Measurements from ENCODE around the gene EFCAB9.
"Not testable (repeated sequence)": the region's sequence is repeated elsewhere in the genome, so short reads cannot be mapped to it uniquely, and the experiment has no call there.

EFCAB9 gene

DNA sequence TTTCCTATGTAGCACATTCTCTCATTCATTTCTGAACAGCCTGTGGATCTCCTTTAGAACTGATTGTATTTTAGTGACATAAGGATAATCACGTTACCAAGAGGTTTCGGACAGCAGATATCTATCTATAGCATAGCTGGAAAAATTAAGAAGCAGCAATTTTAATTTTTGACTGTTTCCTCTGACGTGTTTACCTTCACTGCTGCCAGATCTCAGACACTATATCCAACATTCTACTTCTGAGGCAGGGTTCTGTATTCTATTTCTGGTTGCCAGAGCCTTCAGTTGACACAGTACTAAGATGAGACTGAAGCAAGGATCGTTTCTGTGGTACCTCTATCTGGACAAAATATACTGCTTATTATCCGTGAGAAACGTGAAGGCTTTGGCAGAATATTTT, at the start of gene EFCAB9:
EFCAB9 (plus strand) TSS at position 301 of the 400 bp plus-strand sequence; CDS start at position 302, 1 bp downstream.
- no peak for DNase-seq

DNA sequence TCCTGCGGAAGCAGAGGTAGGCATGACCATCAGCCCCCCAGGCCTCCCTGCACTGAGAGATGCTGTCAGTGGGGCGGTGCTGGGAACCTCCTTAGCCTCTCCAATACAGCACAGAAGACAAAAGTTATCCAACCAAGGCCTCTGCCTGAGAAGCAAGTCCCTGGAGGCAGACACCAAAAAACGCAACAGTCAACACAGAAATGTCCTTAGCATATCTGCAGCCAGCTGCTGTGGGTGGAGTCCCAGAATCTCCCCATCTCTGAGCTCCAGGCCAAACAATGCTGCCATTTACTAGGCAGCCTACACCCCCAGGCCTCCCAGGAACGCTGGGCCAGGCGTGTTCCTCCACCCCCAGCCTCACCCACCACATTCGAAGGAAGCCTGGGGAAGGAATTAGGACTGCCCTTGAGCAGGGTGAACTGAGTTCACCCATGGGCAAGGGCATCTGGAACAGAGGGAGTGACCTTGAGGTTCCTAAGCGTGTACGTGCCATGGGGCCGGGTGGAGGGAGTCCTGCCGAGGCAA, 49.6 kb upstream of the EFCAB9 start:
- DNase-seq: no peak

DNA sequence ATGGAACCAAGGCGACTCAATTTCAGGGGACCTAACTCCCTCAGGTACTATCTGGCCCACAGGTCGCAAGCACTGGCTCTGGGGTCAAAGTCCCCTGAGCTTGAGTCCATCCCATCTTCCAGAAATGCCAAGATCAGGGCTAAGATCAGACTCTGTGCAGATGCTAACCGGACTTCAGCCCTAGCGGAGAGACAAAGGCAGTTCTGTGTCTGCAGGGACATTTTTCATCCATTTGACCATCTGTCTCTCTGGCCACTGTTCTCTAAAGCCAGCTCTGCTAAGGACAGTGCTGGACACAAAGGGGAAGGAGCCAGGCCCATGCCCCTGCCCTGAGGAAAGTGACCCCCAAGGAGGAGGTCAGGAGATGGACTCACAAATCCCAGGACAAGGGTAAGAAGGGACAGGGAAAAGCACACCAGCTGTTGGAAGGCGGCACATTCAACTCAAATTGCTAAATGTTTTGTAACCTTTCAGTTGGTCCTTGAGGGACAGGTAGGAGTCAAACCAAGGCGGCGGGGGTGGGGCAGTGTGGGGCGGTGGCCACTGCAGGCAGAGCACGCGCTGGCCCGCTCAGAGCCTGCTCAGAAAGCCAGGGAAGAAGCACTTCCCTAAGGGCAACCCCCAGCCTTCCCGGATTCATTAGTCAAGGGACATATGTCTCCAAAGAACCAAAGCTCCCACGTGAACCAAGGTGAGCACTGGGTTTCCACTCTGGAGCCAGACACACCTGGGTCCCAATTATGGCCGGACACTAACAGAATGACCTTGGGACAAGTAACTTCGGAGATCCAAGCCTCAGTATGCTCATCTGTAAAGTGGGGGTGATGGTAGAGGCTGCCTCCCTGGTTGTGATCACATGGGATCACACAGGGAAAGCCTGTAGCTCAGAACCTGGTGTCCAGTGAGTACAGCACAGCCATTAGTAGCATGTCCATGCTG, 48.8 kb upstream of the EFCAB9 start:
- no peak for DNase-seq

DNA sequence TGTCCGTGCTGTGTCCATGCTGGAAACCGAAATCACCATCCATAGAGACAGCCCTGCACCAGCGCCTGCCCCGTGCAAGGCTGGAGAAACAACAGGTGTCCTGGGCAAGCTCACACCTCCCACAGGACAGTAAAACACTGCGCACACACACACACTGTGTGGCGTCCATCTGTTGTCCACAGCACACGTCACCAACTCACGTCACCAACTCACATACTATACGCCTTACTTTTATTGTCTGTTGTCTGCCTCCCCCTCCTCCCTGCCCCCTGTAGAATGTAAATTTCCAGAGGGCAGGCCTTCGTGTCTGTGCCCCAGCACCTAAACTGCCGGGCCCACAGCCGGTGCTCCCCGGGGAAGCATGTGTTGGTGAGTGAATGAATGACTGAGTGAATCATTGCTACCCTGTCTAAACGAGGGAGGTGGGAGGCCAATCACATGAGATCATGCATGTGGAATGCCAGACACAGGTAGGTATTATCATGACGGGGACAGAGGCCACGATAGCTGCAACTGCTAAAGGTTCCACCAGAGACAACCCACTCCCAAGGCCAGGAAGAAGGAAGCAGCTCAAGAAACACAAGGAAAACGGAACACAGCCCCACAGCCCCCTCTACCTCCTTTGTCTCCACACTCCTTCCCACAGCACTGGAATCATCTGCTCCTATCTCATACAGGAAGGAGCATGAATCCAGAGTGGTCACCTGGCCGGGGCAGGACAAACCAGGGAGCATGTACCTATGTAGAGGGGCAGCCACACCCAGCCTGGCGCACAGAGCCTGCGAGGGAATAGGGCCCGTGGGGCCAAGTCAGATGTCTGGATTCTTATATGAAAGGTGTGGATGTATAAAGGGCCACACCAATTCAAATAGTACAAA, 47.9 kb upstream of the EFCAB9 start:
- DNase-seq: no peak

DNA sequence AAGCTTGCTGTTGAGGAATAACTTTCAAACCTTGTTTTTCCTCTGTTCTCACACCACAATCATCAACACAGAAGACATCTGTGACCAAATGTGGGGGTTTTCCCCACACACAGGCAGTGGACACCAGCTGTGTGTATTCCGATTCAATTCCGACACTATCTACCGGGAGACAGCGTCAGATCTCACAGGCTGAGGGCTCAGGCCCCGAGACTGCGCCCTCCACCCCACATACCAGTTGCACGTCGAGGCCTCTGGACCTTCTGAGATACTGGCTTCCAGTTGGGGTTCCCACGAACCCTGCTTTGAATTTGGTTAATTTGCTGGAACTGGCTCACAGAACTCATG, 47.3 kb upstream of the EFCAB9 start:
- DNase-seq: no peak

DNA sequence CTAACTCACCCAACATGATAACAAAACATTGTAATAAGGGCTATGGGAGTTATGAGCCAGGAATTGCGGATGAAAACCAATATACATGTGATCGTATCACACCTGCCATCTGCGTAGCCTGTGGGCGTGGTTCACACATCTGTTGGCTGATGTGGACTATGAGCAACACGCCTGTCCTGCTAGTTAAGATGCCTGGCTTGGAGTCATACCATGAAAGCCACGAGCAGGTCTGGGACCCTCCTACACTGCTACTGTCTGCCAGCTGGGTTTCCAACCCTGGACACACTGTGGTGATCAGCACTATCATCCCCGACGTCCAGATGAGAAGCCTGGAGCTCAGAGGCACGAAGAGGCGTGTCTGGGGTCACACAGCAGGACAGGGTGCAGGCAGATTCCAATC, 46.1 kb upstream of the EFCAB9 start:
- DNase-seq: no peak

DNA sequence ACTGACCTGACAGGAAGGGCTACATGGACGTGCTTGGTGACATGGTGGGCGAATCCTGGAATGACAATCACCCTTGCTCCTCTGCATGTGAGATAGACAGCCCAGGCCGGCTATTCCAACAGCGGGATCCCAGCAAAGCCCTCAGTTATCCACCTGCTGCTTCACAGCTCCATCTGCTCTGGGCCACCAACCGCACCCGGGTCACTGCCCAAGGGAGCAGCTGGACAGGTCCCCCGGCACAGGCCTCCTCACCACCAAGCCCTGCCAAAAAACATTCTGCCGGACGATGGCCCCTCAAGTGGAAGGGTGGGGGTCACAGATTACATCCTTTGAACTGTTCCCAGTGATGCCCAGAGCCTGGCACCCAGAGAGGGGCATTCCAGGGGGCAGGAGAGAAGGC, 45.6 kb upstream of the EFCAB9 start:
- no peak for DNase-seq

DNA sequence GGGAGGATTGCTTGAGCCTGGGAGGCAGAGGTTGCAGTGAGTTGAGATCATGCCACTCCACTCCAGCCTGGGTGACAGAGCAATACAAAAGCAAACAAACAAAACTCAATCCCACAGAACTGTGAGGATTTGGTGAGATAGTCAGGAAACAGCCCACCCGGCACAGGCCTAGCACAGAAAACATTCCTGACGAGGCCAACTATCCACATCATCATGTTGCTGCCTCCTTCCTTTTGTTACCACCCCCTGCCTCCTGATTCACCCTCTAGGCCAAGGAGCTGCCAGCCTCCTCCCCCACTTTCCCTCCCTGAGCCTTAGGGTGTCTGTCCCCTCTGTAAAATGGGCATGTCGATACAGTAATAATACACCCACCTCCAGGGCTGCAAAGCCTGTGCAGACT, 44.9 kb upstream of the EFCAB9 start:
- DNase-seq: peak; percentile 76

DNA sequence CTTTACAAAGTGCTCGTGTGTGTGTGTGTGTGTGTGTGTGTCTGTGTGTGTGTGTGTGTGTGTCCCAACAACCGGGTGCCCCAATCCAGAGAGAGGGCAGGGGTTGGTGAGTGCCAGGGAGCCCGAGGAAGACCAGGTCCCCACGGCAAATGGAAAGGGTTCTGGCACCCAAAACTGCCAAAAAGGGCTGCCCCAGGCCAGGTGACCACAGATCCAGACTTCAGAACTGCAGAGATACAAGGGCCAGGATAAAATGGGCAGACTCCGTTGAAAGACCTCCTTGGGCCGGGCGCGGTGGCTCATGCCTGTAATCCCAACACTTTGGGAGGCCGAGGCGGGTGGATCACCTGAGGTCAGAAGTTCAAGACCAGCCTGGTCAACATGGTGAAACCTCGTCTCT, 44.5 kb upstream of the EFCAB9 start:
- not testable (repeated sequence) for DNase-seq

DNA sequence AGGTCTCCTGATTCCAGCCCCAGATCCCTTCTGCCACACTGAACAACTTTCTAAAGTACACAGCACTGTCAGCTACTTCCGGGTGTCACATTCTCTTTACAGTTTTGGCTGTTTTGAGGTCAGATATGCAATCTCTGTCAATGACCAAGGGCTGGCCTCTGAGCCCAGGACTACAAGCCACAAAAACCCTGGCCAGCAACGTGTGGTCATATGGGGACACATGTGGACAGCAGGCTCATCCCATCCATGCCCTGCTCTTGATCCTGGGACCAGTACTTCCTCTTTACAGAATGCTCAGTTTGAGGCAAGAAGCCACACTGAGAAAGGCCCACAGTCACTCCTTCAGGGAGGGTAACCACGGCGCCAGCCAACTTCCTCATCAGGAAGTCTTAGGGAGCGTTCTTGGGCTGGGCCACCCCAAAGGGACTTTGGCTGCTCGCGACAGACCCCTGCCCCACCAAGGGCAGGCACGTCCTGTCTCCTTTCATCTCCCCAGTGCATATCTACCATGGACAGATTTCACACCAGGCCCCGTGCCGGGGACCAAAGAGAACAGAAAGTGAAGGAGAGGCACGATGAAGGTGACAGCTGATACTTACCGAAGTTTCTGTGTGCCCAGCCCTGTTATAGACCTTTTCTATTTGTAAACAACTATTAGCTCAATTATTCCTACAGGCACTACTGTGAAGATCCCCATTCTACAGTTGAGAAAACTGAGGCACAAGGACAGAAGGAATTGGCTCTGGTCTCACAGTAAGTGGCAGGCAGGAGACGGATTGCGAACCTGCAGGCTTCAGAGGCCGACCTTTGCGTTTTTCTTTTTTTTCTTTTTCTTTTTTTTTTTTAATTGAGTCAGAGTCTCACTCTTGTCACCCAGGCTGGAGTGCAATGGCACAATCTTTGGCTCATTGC, 43.2 kb upstream of the EFCAB9 start:
- DNase-seq: no peak

DNA sequence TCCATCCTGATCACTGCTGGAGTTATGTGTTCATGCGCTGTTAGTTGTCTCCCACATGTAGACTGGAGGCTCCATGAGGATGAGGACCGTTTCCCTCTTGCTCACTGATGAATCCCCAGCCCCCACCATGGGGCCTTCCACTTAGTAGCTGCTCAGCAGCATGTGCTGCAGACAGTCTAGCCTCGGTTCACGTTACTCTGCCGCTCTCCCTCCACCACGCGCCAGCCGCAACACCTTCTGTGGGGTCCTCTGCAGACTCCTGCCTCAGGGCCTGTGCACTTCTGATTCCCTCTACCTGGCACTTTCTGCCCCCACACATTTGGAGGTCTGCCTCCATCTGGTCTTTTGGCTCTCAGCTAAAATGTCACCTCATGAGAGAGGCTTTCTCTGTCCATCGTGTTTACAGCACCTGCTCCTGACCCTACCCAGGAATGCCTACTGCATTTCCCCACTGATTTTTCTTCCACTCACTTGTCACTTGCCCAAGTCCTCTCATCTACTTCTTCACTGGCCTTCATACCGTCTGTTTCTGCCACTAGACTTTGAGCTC, 42.2 kb upstream of the EFCAB9 start:
- no peak for DNase-seq

DNA sequence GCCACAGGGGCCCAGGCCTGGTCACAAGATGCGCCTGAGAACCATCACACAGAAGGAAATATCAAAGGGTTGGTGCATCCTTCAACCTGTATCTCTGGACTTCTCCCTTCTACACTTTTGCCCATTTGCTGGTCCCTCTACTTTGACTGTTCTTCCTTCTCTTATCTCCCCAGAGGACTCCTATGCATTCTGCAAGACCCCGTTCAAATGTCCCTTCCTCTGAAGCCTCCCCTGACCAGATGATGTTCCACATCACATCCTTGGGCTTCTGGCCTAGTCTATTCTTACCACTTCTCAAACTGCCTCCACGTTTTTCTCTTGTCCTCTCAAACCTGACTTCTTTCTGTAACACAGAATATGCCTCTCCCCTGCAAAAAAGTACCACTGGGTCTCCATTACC, 40.3 kb upstream of the EFCAB9 start:
- no peak for DNase-seq

DNA sequence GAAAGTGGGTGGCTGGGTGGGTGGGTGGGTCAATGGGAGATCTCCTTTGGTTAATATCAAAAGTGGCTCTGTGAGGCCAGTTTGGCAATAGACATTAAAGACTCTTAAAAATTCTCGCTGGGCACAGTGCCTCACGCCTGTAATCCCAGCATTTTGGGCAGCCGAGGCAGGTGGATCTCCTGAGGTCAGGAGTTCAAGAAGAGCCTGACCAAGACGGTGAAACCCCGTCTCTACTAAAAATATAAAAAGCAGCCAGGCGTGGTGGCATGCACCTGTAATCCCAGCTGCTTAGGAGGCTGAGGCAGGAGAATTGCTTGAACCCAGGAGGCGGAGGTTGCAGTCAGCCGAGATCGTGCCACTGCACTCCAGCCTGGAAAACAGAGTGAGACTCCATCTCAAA, 38.9 kb upstream of the EFCAB9 start:
- DNase-seq: not testable (repeated sequence)

DNA sequence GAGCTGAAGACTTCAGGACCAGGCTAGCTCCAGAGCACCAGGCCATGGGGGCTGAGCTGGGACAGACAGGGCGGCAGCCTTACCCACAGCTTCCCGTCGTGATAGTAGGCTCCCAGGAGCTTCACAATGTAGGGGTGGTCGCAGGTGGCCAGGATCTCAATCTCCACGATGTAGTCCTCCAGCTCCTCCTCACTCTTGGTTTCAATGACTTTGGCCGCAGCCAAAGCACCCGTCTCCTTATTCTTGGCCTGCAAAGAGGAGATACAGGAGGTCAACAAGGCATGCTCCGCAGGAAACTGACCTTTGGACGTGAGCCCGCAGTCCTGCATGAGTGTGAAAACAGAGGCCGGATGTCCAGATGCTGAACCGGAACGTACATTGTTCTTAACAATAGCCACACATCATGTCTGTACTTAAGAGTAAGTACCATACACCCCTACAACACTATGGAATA, 37.4 kb upstream of the EFCAB9 start:
- no peak for DNase-seq

DNA sequence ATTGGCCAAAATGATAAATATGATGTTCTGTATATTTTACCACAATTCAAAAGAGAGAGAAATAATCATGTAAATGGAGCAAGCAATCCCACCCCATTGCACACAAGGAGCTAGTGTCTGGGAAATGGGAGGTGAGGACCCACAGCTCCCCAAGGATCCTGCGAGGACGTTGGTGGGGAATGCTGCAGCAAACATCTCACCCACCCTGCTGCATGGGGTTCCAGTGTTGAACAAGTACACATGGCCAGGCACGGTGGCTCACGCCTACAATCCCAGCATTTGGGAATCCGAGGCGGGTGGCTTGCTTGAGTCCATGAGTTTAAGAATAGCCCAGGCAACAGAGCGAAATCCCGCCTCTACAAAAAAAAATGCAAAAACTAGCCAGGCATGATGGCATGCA, 35.0 kb upstream of the EFCAB9 start:
- DNase-seq: no peak

DNA sequence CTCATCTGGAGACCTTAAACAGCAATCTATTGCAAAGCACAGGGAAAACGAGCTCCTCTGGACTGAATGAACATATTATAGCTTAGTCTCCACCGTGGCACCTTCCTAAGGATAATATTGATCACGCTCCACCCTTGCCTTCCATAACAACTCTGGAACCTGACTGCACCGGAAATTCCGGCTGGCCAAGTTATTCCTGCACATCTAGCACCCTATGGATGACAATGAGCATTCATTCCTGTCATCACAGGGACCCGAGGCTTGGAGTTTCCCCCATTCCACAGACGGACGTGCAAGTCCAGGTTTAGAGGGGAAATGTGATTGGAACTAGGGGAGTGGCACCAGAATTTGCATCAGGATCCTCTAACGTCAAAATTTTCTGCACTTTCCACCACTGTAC, 33.5 kb upstream of the EFCAB9 start:
- no peak for DNase-seq

DNA sequence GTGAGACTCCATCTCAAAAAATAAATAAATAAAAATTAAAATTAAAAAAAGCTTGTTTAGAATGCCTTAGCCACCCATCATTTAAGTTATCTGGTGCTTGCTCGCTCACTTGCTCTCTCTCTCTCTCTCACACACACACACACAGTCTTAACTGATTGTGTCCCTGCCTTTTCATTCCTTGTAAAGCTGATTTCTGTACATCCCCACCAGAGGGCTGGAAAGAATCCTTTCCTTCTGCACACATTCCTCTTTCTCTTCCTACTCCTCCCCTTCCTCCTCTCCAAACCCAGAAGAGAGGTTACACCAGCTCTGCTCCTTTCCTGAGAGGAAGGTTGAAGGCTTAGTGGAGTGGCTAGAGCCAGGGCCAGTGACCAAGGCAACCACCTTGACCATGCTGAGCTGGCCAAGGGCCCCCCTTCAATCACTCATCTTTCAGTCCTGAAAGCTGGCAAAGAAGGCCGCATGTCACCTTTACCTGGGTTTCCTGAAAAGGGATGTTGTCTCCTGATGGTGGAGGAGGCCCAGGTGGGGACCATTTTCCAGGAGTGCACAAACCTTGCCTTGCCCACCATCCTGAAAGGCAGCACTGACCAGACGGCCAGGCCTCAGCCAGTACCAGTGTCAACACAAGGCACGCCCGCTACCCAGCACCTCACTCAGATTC, 31.5 kb upstream of the EFCAB9 start:
- DNase-seq: peak; percentile 24

DNA sequence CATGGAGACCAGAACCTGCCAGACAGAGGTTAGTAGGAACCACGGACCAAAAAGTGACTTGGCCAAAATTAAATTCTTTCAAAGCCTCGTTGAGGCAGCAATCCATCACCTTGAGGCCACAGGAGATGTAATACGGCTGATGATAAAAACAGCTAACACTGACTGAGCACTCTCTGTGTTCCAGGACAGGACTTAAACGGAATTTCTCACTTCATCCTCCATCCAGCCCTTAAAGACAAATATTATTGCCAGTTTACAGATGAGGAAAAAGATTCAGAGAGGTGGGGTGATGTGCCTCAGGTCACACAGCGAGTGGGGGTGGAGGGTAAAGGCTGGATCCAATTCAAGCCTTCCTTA, 31.0 kb upstream of the EFCAB9 start:
- DNase-seq: no peak

DNA sequence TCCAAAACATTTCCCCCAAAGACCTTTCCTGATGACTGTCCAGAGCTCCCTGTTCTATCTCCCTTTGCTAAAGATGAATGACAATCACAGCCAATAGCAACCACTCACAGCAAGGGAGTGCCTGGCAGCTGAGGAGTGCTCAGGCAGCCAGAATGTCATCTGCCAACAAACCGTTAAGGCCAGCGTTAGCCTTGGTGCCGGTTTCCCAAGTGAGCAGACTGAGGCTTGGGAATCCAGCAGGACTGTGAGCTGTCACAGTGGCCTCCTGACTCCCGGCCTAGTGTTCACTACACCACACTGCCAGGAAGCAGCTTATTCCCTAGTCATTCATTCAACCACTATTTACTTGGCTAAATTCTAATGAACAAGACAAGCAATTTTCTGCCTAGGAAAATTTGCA, 30.6 kb upstream of the EFCAB9 start:
- DNase-seq: no peak

DNA sequence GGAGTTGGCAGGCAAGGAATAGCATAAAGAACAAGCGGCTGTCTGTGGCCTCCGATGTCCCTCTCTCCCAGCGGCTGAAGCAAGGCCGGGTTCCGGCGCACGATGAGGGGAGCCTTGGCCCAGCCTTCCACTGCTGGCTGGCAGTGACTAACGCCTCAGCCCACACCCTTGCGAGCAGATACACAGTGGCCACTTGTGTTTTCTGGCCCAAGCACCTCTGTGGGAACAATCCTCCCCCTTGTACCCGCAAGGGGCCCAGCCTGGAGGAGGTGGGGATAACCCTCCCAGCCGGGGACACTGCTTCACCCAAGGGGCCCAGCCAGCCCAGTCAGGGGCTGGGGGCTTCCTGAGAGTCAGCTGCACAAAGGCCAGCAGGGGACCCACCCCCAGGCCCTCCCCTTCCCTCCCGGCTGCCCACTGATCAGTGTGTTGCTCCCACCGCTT, 29.2 kb upstream of the EFCAB9 start:
- DNase-seq: no peak

DNA sequence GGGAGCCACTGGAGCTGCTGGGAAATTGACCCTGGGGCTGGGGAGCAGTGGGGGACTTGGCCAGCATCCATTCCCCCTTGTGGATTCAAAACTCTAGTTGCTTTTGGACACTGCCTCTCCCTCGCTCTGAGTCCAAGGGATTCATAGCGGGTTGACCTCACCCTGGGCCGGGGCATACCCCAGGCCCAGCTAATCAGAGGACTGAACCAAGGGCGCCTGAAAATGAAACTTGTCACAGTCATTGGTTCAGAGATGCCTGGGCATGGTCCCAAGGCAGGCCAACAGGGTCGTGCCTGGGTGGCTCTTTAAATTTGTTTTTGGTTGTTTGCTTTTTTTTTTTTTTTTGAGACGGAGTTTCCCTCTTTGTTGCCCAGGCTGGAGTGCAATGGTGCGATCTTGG, 28.5 kb upstream of the EFCAB9 start:
- no peak for DNase-seq

All from NCI-H226 (cell line).